HEK293 (cell line): ENCODE data around the gene HASPIN.

Experiments
- CTCF ChIA-PET: fragments of 350-600 bp; formaldehyde crosslinking; extraction: SDS; loops from one replicate; lab custom pipeline; 2021; ENCODE audit warnings: antibody characterized with exemption; lab: Yijun Ruan, JAX
- POLR2A ChIA-PET: fragments of 300-600 bp; formaldehyde crosslinking; extraction: SDS; loops from one replicate; lab custom pipeline; 2020; ENCODE audit warnings: antibody characterized with exemption, inconsistent platforms; lab: Yijun Ruan, JAX
- H3K27ac ChIP-seq: fragments of 200-500 bp; sonication (Bioruptor generic); 2 replicates; pipeline ENCODE4 v1.5.1; 2014; ENCODE audit warnings: low read depth, low read length, control low read depth, inconsistent platforms; ENCODE audit errors: extremely low read depth
- H3K36me3 ChIP-seq, 2 experiments: fragments of 200-500 bp in 1 of 2; sonication (Bioruptor generic) in 1 of 2; 1 replicate in 1 of 2; 2 replicates in 1 of 2; pipeline ENCODE4 v1.5.1; 2014 to 2017; ENCODE audit warnings: inconsistent platforms in 2 of 2, low read length in 2 of 2; ENCODE audit not compliant: control insufficient read depth in 2 of 2, insufficient read depth in 1 of 2
- H3K4me1 ChIP-seq: fragments of 200-500 bp; sonication (Bioruptor generic); 2 replicates; pipeline ENCODE4 v1.5.1; 2014; ENCODE audit warnings: mild to moderate bottlenecking, low read length, inconsistent platforms; ENCODE audit not compliant: control insufficient read depth, insufficient read depth
- H3K4me3 ChIP-seq: 2 replicates; pipeline ENCODE4 v1.5.1; 2011; ENCODE audit warnings: low read depth, mild to moderate bottlenecking, control low read depth, low read length, moderate library complexity
- H3K9me3 ChIP-seq: fragments of 200-500 bp; sonication (Bioruptor generic); 2 replicates; pipeline ENCODE4 v1.5.1; 2014; ENCODE audit warnings: low read depth, low read length, inconsistent platforms; ENCODE audit not compliant: control insufficient read depth, insufficient read depth
- EGR2 ChIP-seq: fragments of 450-650 bp; formaldehyde crosslinking; IDR thresholded peaks from 2 replicates; pipeline ENCODE4 v1.5.1; 2016; ENCODE audit warnings: low read depth, missing biosample characterization, missing genetic modification characterization
- OVOL3 ChIP-seq: fragments of 450-650 bp; formaldehyde crosslinking; IDR thresholded peaks from 2 replicates; pipeline ENCODE4 v1.5.1; 2016; ENCODE audit warnings: missing biosample characterization, missing genetic modification characterization
- SALL2 ChIP-seq: fragments of 450-650 bp; formaldehyde crosslinking; IDR thresholded peaks from 2 replicates; pipeline ENCODE4 v1.5.0; 2017; ENCODE audit warnings: missing biosample characterization, mild to moderate bottlenecking, missing genetic modification characterization, borderline replicate concordance
- SP3 ChIP-seq: fragments of 450-650 bp; formaldehyde crosslinking; IDR thresholded peaks from 2 replicates; pipeline ENCODE4 v1.5.1; 2016; ENCODE audit warnings: missing biosample characterization, missing genetic modification characterization
- WT1 ChIP-seq: fragments of 450-650 bp; formaldehyde crosslinking; IDR thresholded peaks from 2 replicates; pipeline ENCODE4 v1.5.1; 2016; ENCODE audit warnings: missing biosample characterization, missing genetic modification characterization
- YY1 ChIP-seq: fragments of 450-650 bp; formaldehyde crosslinking; IDR thresholded peaks from 2 replicates; pipeline ENCODE4 v1.5.1; 2018; ENCODE audit warnings: missing biosample characterization, missing genetic modification characterization
- ZFHX2 ChIP-seq: fragments of 450-650 bp; formaldehyde crosslinking; conservative IDR thresholded peaks from 2 replicates; pipeline ENCODE4 v1.5.1; 2016; ENCODE audit warnings: missing biosample characterization, missing genetic modification characterization
- ZNF121 ChIP-seq: fragments of 450-650 bp; formaldehyde crosslinking; IDR thresholded peaks from 2 replicates; pipeline ENCODE4 v1.5.1; 2016; ENCODE audit warnings: missing biosample characterization, missing genetic modification characterization
- ZNF138 ChIP-seq: fragments of 450-650 bp; formaldehyde crosslinking; IDR thresholded peaks from 2 replicates; pipeline ENCODE4 v1.5.1; 2016; ENCODE audit warnings: missing biosample characterization, missing genetic modification characterization, borderline replicate concordance
- ZNF146 ChIP-seq: fragments of 450-650 bp; formaldehyde crosslinking; IDR thresholded peaks from 2 replicates; pipeline ENCODE4 v1.5.1; 2016; ENCODE audit warnings: missing biosample characterization, missing genetic modification characterization
- ZNF239 ChIP-seq: fragments of 450-650 bp; formaldehyde crosslinking; IDR thresholded peaks from 2 replicates; pipeline ENCODE4 v1.5.1; 2016; ENCODE audit warnings: missing biosample characterization, missing genetic modification characterization
- ZNF266 ChIP-seq: fragments of 450-650 bp; formaldehyde crosslinking; IDR thresholded peaks from 2 replicates; pipeline ENCODE4 v1.5.1; 2016; ENCODE audit warnings: missing biosample characterization, missing genetic modification characterization, low read depth
- ZNF549 ChIP-seq: fragments of 450-650 bp; IDR thresholded peaks from 2 replicates; pipeline ENCODE4 v1.5.1; 2018; ENCODE audit warnings: missing biosample characterization, missing genetic modification characterization, mild to moderate bottlenecking, inconsistent platforms, moderate library complexity
- ZNF629 ChIP-seq: fragments of 450-650 bp; formaldehyde crosslinking; IDR thresholded peaks from 2 replicates; pipeline ENCODE4 v1.5.1; 2017; ENCODE audit warnings: missing biosample characterization, missing genetic modification characterization
- ZNF660 ChIP-seq: fragments of 450-650 bp; IDR thresholded peaks from 2 replicates; pipeline ENCODE4 v1.5.1; 2018; ENCODE audit warnings: missing biosample characterization, mild to moderate bottlenecking, missing genetic modification characterization
- ZNF677 ChIP-seq: fragments of 450-650 bp; IDR thresholded peaks from 2 replicates; pipeline ENCODE4 v1.5.0; 2018; ENCODE audit warnings: missing biosample characterization, mild to moderate bottlenecking, missing genetic modification characterization, moderate library complexity
- ZNF76 ChIP-seq: fragments of 450-650 bp; formaldehyde crosslinking; IDR thresholded peaks from 2 replicates; pipeline ENCODE4; 2016; ENCODE audit warnings: low read depth, missing biosample characterization, missing genetic modification characterization, borderline replicate concordance
- ZNF777 ChIP-seq: fragments of 450-650 bp; formaldehyde crosslinking; IDR thresholded peaks from 2 replicates; pipeline ENCODE4 v1.5.1; 2017; ENCODE audit warnings: missing biosample characterization, missing genetic modification characterization, borderline replicate concordance
- TF ChIP-seq, protein P1 (sequence below): fragments of 450-650 bp; formaldehyde crosslinking; IDR thresholded peaks from 2 replicates; pipeline ENCODE4 v1.5.1; 2016; ENCODE audit warnings: missing biosample characterization, missing genetic modification characterization
- TF ChIP-seq, protein P2 (sequence below): fragments of 450-650 bp; formaldehyde crosslinking; IDR thresholded peaks from 2 replicates; pipeline ENCODE4 v1.5.1; 2016; ENCODE audit warnings: missing biosample characterization, missing genetic modification characterization
- TF ChIP-seq, protein P3 (sequence below): fragments of 450-650 bp; formaldehyde crosslinking; IDR thresholded peaks from 2 replicates; pipeline ENCODE4 v1.5.1; 2016; ENCODE audit warnings: missing biosample characterization, missing genetic modification characterization

HASPIN gene

DNA sequence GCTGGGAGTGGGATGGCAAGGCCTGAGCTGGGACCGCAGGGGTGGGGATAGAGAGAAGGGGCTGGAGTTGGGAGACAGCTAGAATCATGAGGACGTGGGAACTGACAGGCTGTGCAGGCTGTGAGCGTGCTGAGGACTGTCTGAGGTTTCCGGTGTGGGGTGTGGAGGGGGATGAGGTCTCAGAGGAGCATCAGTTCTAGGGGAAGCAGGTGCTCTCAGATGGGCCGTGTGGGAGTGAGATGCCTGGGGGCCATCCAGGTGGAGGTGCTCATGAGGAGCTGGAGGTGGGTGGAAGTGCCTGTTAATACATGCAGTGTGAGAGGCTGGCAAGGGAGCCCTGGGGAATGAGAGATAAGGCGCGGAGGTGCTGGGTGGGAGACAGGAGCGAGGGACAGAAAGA, 27.2 kb downstream of the HASPIN start:
- POLR2A ChIA-PET: no interaction called here
- TF ChIP-seq EGR2 (tag by site-specific recombination) (peak; percentile 91), ZFHX2 (peak; percentile 65), ZNF266 (tag by site-specific recombination) (no peak)
- Histone ChIP-seq H3K4me1 (no peaks in the 10 kb centered on the region), H3K36me3 (no peaks in the 10 kb centered on the region), H3K27ac (no peak overlapping the region), H3K9me3 (no peaks in the 10 kb centered on the region), H3K4me3 (no peak overlapping the region)
- CTCF ChIA-PET: interaction anchor here (10.8 kb wide), 1 partner anchor 13 kb away, joined by 81 read pairs; no protein-coding TSS in a partner anchor

DNA sequence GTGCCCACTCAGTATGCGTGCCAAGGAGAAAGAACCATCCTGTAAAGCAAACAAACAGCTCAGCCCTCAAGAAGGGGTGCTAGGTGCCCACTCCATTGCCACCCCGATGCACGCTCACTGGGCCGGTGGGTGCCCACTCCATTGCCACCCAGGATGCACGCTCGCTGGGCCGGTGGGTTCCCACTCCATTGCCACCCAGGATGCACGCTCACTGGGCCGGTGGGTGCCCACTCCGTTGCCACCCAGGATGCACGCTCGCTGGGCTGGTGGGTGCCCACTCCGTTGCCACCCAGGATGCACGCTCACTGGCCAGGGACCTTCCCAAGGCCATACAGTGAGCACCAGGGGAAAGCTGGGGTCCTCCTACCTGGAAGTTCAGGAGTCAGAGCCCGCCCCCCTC, 28.1 kb downstream of the HASPIN start:
- H3K9me3 ChIP-seq: no peaks in the 10 kb centered on the region
- no peaks in the 10 kb centered on the region for H3K36me3 ChIP-seq
- ChIA-PET CTCF (interaction anchor here (0.7 to 10.8 kb wide), 2 partner anchors 14 to 17 kb away, joined by 4 to 81 read pairs; no protein-coding TSS in a partner anchor), POLR2A (no interaction called here)
- no peaks in the 10 kb centered on the region for H3K4me1 ChIP-seq
- no peak overlapping the region for H3K27ac ChIP-seq
- no peak overlapping the region for H3K4me3 ChIP-seq
- TF ChIP-seq SALL2 (no peak), ZFHX2 (no peak), ZNF677 (tag by site-specific recombination) (no peak), ZNF121 (tag by site-specific recombination) (no peak), ZNF76 (no peak), SP3 (tag by site-specific recombination) (no peak), WT1 (tag by site-specific recombination) (no peak), ZNF629 (tag by site-specific recombination) (no peak), ZNF549 (no peak), ZNF138 (tag by site-specific recombination) (no peak)
- TF ChIP-seq, protein P1, sequence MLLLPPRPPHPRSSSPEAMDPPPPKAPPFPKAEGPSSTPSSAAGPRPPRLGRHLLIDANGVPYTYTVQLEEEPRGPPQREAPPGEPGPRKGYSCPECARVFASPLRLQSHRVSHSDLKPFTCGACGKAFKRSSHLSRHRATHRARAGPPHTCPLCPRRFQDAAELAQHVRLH: no peak
- TF ChIP-seq, protein P2, sequence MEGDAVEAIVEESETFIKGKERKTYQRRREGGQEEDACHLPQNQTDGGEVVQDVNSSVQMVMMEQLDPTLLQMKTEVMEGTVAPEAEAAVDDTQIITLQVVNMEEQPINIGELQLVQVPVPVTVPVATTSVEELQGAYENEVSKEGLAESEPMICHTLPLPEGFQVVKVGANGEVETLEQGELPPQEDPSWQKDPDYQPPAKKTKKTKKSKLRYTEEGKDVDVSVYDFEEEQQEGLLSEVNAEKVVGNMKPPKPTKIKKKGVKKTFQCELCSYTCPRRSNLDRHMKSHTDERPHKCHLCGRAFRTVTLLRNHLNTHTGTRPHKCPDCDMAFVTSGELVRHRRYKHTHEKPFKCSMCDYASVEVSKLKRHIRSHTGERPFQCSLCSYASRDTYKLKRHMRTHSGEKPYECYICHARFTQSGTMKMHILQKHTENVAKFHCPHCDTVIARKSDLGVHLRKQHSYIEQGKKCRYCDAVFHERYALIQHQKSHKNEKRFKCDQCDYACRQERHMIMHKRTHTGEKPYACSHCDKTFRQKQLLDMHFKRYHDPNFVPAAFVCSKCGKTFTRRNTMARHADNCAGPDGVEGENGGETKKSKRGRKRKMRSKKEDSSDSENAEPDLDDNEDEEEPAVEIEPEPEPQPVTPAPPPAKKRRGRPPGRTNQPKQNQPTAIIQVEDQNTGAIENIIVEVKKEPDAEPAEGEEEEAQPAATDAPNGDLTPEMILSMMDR (tag by site-specific recombination): no peak
- TF ChIP-seq, protein P3, sequence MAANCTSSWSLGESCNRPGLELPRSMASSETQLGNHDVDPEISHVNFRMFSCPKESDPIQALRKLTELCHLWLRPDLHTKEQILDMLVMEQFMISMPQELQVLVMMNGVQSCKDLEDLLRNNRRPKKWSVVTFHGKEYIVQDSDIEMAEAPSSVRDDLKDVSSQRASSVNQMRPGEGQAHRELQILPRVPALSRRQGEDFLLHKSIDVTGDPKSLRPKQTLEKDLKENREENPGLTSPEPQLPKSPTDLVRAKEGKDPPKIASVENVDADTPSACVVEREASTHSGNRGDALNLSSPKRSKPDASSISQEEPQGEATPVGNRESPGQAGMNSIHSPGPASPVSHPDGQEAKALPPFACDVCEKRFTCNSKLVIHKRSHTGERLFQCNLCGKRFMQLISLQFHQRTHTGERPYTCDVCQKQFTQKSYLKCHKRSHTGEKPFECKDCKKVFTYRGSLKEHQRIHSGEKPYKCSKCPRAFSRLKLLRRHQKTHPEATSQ (tag by site-specific recombination): no peak

DNA sequence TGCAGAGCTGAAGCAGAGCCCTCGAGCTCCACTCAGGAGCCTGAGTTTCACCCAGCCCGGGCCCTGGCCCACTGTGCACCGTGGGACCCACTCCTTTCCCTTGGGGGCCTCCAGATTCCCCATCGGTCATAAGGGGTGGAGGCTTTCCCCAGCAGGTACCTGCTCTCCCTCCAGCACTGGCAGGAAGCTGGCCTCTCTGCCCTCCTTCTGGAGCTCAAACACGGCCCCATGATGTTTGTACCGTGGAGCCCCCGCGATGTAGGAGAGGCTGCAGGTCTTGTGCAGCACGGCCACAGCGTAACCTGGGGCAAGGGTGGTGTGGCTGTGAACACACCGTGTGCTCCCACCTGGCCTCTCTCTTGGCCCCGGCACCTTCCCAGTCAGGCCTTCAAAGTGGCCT, 29.9 kb downstream of the HASPIN start:
- no peaks in the 10 kb centered on the region for H3K4me1 ChIP-seq
- POLR2A ChIA-PET: interaction anchor here (0.5 to 1.5 kb wide), 3 partner anchors 16 to 507 kb away, joined by 3 to 5 read pairs (median 4); partner anchors contain the start of gene HASPIN
- CTCF ChIA-PET: interaction anchor here (1.6 to 10.8 kb wide), 2 partner anchors 16 to 19 kb away, joined by 4 to 81 read pairs; no protein-coding TSS in a partner anchor
- no peak for TF ChIP-seq ZNF629 (tag by site-specific recombination)
- no peak for TF ChIP-seq ZNF239 (tag by site-specific recombination)
- TF ChIP-seq OVOL3 (tag by site-specific recombination): no peak
- TF ChIP-seq ZNF660 (tag by site-specific recombination): no peak
- no peak for TF ChIP-seq ZNF549
- no peak for TF ChIP-seq YY1 (tag by site-specific recombination)
- no peak for TF ChIP-seq ZNF146
- no peak for TF ChIP-seq ZNF777 (tag by site-specific recombination)
- no peaks in the 10 kb centered on the region for H3K9me3 ChIP-seq
- H3K4me3 ChIP-seq: no peak overlapping the region
- 0 out of 2 replicates have a peak overlapping the region, but pooled peaks have one; percentile 9 for H3K27ac ChIP-seq
- no peaks in the 10 kb centered on the region for H3K36me3 ChIP-seq
